GM18909 (cell line): ENCODE results near the gene CYTIP.
"Not testable (repeated sequence)": the region's sequence is repeated elsewhere in the genome, so short reads cannot be mapped to it uniquely, and the experiment has no call there.

Experiments used
- ATAC-seq: cut with Tn5 transposase; IDR thresholded peaks from one replicate; pipeline ENCODE4 v1.9.1; 2021; ENCODE audit warnings: mild to moderate bottlenecking; ENCODE audit not compliant: unreplicated experiment, poor library complexity

The CYTIP gene

DNA sequence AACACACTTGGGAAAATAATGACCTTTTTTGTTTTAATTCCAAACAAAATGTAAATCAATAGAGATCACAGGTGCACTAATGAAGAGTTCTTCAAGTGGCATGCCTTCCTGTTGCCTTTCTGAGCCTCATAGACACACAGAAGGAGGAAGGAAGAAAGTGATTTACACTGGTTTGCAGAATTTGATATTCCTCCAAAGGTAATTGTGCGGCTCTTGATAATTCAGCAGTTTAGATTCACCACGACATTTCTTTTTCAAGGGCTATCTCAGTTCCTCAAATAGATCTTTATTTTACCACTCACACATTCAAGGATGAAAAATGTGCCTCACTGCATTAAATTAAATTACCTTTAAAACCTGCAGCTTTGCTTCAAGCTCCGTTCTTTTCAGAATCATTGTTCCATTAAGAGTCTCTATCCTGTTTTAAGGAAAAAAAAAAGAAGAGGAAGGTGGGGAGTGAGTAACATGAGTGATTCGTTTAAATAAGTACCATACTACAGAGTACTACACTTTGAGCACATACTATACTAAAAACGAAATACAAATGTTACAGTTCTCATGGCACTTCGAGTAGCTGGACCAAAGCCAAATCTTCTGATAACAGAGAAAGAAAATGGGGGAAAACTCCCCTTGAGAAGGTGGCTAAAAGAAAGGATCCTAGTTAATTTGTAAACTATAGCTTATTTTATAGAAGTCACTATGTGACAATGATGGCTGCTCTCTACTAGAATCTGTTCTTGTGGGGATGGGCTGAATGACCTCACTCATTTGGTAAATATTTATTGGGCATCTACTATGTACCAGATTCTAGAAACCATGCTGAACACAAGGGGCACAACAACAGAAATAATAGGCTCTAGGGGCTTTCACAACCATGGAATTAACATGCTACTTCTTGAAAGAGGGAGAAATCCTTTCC, 16.6 kb downstream of the CYTIP start:
- no peak for ATAC-seq

DNA sequence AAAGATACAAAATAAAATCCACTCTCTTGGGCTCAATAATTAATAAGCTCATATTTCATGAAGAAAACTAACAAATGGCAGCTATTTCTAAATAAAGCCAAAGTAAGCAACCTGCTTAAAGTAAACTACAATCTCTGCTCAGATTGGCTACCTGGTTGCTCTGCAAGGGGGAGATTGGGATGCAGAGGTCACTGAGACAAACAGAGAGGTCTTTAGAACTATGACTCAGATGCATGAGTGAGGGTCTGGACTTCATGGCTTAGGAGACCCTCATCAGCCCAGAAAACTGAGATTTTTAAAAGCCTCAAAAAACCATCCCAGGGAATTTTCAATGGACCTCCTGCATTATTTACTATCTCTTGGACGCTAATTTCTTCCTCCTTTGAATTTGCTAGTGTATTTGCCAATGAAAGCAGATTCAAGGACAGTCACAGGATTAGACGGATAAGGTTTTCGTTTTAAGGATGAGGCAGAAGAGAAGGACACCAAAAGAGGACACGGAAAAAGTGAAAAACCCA, 17.4 kb downstream of the CYTIP start:
- no peak for ATAC-seq

DNA sequence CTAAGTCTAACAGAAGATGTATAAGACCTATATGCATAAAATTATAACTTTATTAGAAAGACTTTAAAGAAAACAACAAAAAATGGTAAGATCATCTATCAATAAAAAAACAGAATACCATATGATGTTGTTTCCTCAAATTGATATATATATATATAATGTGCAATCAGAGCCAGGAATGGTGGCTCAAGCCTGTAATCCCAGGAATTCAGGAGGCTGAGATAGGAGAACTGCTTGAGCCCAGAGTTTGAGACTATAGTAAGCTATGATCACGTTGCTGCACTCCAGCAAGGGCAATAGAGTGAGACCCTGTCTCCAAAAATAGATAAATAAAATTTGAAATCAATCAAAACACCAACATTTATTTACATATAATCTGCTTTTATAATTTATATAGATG, 19.5 kb downstream of the CYTIP start:
- no peak for ATAC-seq

DNA sequence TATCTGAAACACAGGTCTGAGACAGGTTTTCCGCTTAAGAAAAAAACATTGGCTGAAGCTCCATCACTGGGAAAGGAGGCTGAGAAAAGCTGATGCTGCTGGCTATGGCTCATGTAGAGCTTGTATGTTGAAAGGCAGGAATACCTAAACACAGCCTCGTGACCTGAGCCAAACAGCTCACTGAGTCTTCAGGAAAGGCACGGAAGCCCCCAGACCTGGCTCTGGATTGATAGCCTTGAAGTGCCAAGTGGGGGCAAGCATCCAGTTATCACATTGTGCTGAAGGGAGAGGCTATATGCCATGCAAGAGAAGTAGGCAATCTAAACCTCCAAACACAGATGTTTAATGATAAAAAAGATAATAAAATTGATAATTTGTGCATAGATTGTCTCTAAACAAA, 21.9 kb downstream of the CYTIP start:
- no peak for ATAC-seq

DNA sequence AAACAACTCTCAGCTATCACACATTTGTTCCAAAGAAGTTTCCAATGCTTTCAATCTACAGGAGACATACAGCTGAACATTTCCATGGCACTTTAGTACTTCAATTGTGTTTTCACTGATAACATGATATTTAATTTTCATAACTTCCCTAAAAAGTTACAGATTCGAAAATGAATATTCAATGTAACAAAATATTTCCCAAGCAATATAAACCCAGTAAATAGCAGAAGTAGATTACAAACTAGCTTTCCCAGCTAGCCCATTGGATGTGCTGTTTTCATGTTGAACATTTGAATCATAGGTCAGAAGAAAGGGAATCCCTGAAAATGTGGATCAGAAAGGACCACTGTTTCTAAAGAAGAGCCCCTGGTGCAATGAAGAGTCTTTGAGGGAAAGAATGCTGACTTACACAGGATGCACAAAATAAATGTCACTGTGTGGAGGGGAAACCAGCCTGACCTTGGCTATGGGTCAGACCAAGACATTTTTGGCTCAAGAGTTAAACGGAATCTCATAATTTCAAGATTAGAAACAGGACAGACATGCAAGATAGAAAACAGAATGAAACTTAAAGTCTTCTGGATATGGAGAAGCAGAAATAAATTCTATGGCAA, 22.5 kb downstream of the CYTIP start:
- ATAC-seq, result no peak

DNA sequence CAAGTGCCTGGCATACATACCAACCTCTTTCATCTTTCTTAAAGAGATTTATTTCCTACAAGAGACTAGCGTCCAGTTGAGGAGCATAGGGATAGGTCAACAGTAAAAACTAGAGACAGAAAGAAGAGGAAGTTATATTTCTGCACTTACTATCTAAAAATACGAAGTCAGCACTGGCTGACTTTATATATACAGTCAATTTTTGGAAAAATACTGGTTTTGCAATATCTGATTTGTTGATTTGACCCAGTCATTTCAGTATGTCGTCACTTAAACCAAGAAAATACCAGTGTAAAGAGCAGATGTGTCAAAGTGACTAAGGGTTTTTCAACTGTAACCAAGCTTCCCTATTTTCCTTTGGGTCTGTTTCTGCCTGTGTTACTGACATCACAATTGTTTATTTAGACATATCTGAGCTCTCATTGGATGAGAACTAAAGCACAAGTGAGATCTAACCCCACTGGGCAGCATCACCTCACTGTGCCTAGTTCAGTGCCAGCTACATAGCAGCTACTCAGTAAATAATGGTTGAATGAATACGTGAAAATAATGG, 23.0 kb downstream of the CYTIP start:
- ATAC-seq, result peak; percentile 67

DNA sequence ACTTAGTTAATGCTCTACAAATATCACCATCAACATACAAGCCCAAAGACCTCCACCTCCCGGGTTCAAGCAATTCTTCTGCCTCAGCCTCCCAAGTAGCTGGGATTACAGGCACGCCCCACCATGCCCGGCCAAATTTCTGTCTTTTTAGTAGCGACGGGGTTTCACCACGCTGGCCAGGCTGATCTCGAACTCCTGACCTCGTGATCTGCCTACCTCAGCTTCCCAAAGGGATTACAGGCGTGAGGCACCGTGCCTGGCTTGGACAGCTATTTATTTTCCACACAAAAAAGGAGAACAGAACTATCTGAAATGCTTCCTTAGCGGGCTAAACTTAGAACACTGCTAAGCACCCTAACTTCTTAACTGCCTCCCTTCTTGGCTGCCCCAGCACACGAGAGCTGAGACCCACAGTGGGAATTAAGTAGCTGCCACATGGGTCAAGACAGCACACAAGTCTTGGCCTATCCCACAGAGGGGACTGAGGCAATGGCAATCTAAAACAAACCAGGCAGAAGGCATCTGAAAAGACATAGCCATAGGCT, 24.8 kb downstream of the CYTIP start:
- ATAC-seq, result no peak

DNA sequence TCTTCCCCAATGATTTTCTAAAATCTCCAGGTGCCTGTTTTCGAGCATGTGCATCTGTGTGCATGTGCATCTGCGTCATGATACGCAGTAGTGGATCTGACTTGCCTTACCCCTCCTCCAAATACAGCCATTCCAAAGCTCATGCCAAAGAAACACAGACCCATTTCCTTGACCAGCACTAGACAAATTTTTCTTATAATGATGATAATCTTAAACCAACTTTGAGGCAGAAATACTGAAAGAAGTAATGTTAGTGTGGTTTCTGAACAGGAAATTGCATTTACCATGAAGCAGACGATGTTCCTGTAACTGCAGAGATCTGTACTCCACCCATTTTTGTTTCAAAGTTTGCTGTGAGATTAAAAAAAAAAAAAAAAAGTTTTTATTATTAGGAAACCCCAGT, 25.6 kb downstream of the CYTIP start:
- ATAC-seq, result no peak

DNA sequence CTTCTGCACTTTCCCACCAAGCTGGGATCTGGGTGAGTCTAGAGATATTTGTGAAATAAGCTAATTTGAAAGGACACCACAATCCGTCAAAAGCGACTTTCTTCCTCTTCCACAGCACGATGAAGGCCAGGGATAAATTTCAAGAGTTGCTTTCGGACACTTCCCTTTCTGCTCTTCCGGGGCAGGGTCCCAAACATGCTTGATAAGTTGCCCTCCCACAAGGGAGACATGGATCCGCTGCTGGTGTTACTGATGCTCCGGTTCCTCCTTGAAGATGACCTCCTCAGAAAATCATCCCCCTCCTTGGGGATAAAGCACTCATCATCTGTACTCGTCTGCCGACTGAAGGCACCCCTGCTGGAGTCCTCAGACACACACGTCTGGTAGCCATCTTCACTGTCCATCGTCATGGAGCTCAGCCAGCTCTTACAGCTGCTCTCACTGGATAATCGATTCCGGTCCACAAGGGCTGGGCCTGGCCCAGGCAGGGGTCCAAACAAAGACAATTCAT, 28.2 kb downstream of the CYTIP start:
- no peak for ATAC-seq

DNA sequence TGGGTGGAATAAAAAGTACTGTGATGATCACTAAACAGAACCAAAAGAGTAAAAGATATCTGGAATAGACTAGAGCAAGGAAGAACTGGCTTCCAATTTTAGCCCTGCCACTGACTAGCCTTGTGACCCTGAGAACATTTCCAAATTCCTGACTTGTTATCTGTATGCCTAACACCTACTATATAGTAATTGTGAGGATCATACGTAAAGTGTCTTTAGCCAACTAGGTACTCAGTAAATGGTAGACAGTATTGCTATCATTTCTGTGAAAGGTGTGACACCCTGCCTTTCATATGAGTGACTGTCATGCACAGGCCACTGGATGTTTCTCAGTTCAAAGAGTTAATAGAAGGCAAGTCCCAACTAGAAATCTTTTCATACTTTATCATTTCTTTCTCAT, 29.8 kb downstream of the CYTIP start:
- ATAC-seq, result peak; percentile 36

DNA sequence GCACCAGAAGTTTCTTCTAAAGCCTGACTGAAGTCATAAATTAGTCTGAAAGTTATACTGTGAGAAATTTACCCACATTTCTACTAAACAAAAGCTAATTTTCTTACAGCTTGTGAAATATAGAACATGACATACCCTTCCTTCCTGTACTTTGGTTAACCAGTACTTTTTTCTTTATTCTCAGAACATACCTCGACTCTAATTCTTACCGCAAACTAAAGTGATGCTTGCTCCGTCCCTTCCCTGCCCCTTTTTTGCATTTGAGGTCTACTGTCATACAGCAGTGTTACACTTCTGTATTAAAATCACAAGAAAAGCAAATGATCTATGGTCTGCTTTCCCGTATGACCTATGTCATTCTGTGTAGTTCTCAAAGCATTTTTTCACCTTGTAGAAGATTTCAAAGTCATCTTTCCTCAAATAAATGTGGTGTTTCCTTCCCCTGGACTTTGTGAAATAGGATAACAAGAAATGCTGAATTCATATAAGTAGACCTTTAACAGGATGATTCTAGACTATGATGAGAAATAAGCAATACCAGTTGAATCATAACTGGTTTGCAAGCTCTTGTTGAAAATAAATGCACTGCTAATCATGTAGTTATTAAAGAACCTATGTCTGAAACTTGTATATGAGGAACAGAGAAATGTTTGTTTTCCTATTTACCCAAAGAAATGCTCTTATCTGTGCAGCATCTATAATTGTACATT, 30.4 kb downstream of the CYTIP start:
- ATAC-seq, result peak; percentile 91

DNA sequence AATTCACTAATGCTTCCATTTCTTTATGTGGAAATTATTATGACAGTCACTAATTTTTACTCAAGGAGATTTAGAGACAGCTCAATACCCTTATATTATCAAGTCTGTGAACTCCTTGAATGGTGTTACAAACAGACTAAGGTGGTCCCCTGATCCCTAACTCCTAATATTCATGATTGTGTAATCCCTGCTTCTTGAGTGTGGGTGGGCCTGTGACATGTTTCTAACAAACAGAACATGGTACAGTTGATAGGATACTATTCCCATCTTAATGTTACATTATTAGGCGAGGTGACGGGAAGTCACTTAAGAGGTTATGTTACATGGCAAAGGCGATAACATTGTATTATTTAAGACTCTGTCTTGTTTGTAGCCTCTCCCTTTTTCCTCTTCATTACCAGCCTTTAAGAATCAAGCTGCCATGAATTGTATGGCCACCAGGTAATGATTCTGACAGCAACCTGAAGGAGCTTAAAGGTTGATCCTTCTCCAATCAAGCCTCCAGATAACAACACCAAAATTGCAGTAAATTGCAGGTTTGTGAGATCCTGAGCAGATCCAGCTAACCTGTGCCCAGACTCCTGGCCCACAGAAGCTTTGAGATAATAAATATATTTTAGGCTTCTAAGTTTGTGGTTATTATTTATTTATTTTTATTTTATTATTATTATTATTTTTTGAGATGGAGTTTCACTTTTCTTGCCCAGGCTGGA, 32.1 kb downstream of the CYTIP start:
- ATAC-seq, result no peak

DNA sequence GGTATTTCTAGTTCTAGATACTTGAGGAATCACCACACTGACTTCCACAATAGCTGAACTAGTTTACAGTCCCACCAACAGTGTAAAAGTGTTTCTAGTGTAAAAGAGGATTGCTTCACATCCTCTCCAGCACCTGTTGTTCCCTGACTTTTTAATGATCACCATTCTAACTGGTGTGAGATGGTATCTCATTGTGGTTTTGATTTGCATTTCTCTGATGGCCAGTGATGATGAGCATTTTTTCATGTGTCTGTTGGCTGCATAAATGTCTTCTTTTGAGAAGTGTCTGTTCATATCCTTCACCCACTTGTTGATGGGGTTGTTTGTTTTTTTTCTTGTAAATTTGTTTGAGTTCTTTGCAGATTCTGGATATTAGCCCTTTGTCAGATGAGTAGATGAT, 38.5 kb downstream of the CYTIP start:
- ATAC-seq, result not testable (repeated sequence)

DNA sequence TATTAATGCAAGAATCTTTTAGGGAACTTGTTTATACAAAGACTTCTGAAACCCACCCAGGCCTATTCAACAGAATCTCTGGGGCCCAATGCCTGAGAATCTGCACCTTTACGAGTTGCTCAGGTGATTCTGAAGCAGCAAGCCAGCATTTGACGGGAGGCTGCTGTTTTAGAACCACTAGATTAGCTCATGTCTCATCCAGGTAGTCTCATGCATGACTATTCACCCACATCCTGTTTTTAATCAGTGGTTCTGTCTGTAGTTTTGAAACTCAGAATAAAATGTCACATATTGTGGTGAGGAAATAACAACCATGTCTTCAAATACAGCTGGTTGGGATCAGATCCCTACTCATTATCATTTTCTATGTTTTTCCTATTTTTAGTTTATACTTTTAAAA, 39.5 kb downstream of the CYTIP start:
- peak; percentile 100 for ATAC-seq

DNA sequence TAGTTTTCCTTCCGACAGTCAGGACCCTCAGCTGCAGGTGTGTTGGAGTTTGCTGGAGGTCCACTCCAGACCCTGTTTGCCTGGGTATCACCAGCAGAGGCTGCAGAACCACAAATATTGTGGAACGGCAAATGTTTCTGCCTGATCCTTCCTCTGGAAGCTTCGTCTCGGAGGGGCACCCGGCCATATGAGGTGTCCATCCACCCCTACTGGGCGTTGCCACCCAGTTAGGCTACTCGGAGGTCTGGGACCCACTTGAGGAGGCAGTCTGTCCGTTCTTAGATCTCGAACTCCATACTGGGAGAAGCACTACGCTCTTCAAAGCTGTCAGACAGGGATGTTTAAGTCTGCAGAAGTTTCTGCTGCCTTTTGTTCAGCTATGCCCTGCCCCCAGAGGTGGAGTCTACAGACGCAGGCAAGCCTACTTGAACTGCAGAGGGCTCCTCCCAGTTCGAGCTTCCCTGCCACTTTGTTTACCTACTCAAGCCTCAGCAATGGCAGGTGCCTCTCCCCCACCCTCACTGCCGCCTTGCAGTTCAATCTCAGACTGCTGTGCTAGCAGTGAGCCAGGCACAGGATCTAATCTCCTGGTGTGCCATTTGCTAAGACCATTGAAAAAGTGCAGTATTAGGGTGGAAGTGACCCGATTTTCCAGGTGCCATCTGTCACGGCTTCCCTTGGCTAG, 40.9 kb downstream of the CYTIP start:
- not testable (repeated sequence) for ATAC-seq

DNA sequence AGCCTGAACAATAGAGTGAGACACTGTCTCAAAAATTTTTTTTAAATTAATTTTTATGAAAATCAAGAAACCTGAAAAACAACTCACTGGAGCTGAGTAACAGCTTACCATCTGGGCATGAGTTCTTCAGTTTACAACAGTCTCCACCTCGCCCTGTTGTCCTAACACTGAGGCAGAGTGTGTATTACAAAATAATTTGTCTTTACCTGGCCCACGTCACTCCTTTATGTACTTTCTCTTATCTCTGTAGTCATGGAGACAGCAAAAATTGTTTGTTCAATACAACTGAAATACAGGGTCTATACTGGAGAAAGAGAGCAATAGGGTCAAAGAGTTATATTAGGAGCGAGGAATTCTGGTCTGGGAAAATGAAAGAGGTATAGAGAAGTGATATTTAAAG, 48.1 kb downstream of the CYTIP start:
- no peak for ATAC-seq

DNA sequence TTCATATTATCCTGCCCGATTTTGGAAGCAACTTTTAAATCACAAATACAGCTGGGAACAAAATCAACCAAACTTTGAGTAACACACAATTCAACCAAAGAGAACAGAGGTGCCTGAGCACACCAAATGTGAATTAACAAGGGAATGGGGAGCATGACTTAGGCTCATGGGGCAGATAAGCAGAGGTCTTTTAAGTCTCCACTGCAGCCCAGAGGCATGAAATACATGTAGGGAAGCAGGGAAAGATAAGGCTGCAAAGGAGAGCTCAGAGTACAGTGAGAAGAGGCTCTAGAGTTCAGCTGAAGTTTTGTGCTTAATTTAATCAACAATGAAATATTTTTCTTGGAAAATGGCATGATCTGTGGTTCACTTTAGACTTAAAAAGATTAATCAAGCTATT, 49.0 kb downstream of the CYTIP start:
- no peak for ATAC-seq

DNA sequence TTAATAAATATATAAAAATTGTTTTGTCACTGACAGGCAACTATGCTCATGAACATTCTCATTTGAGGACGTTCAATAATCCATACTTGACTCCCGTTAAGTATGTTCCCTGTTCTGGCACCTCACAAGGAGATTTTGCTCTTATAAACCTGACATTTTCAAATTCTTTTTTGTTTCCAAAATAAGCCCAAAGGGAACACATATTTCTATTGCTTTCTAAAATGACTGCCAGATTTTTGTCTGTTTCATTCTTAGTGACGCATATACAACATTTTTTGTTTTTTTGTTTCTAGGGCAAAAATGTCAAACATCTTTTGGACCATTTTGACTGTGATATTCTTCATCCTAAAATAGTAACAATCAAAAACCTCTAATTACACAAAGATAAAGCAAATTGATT, 50.5 kb downstream of the CYTIP start:
- no peak for ATAC-seq

DNA sequence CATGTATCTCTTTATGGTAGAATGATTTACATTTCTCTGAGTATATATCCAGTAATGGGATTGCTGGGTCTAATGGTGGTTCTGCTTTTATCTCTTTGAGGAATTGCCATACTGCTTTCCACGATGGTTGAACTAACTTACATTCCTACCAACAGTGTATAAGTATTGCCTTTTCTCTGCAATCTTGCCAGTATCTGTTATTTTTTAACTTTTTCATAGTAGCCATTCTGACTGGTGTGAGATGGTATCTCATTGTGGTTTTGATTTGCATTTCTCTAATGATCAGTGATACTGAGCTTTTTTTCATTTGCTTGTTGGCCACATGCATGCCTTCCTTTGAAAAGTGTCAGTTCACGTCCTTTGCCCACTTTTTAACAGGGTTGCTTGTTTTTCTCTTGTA, 55.1 kb downstream of the CYTIP start:
- ATAC-seq, result no peak
